Measurements from ENCODE around the gene ALDH5A1.

The ALDH5A1 gene

DNA sequence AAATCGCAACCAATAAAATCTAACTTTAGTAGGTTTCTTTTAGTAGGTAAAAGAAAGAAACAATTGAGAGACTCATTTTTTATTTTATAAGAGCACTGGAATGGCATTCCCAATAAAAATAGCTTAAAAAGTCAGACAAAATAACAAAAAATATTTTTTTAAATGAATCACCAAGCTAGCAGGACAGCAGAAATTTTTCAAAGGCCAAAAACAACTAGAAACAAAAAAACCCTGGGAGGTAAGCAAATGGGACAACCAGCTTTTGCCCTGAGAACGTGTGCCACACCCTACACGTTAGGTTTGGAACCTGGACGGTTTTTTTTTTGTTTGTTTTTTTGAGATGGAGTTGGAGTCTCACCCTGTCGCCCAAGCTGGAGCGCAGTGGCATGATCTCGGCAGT is 25.0 kb upstream of the ALDH5A1 start:
- TF ChIP-seq SIN3A (IDR thresholded peaks at IDR 0.05; ENCODE audit: borderline replicate concordance, insufficient read depth, low read length): no peak
- no peak for TF ChIP-seq POLR2AphosphoS5 (IDR thresholded peaks at IDR 0.05; ENCODE audit: low read depth, low read length)
- TF ChIP-seq TAF1 (IDR thresholded peaks at IDR 0.05; ENCODE audit: borderline replicate concordance, insufficient read depth, low read length): no peak
- TF ChIP-seq FOXP2 (optimal IDR thresholded peaks at IDR 0.05; ENCODE audit: borderline replicate concordance, extremely low read depth, extremely low read length, insufficient read depth): no peak
- TF ChIP-seq, protein P1, sequence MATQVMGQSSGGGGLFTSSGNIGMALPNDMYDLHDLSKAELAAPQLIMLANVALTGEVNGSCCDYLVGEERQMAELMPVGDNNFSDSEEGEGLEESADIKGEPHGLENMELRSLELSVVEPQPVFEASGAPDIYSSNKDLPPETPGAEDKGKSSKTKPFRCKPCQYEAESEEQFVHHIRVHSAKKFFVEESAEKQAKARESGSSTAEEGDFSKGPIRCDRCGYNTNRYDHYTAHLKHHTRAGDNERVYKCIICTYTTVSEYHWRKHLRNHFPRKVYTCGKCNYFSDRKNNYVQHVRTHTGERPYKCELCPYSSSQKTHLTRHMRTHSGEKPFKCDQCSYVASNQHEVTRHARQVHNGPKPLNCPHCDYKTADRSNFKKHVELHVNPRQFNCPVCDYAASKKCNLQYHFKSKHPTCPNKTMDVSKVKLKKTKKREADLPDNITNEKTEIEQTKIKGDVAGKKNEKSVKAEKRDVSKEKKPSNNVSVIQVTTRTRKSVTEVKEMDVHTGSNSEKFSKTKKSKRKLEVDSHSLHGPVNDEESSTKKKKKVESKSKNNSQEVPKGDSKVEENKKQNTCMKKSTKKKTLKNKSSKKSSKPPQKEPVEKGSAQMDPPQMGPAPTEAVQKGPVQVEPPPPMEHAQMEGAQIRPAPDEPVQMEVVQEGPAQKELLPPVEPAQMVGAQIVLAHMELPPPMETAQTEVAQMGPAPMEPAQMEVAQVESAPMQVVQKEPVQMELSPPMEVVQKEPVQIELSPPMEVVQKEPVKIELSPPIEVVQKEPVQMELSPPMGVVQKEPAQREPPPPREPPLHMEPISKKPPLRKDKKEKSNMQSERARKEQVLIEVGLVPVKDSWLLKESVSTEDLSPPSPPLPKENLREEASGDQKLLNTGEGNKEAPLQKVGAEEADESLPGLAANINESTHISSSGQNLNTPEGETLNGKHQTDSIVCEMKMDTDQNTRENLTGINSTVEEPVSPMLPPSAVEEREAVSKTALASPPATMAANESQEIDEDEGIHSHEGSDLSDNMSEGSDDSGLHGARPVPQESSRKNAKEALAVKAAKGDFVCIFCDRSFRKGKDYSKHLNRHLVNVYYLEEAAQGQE (IDR thresholded peaks at IDR 0.05; ENCODE audit: insufficient read depth in 1 of 2, low read depth in 2 of 2, low read length in 2 of 2): no peak

- TF ChIP-seq SIN3A (IDR thresholded peaks at IDR 0.05; ENCODE audit: borderline replicate concordance, insufficient read depth, low read length): no peak
Observed at GRCh38 chr6:24472181-24472580, 22.6 kb upstream of the ALDH5A1 start.

DNA sequence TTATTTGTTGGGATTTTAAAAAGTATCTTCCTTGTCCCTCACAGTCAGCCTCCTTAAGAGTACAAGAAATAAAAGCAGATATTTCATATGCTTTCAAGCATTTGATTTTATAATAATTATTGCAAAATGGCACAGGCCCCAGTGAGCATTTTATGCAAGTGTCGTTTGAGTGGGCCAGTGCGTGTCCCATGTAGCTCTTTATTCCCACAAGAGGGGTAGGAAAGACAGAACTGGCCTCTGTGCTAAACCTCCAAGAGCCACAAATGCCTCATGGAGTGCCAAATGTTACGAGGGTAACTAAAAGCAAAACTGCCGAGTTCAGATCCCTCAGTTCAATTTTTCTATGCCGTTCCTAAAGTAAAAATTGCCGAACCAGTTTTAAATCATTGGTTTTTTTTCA is 18.1 kb upstream of the ALDH5A1 start:
- no peak for TF ChIP-seq POLR2AphosphoS5 (IDR thresholded peaks at IDR 0.05; ENCODE audit: low read depth, low read length)
- TF ChIP-seq FOXP2 (optimal IDR thresholded peaks at IDR 0.05; ENCODE audit: borderline replicate concordance, extremely low read depth, extremely low read length, insufficient read depth): no peak
- no peak for TF ChIP-seq TAF1 (IDR thresholded peaks at IDR 0.05; ENCODE audit: borderline replicate concordance, insufficient read depth, low read length)
- TF ChIP-seq, protein P1 (IDR thresholded peaks at IDR 0.05; ENCODE audit: insufficient read depth in 1 of 2, low read depth in 2 of 2, low read length in 2 of 2): no peak
- no peak for TF ChIP-seq SIN3A (IDR thresholded peaks at IDR 0.05; ENCODE audit: borderline replicate concordance, insufficient read depth, low read length)

GRCh38 chr6:24477070-24477469 is 17.7 kb upstream of the ALDH5A1 start:
- TF ChIP-seq TAF1 (IDR thresholded peaks at IDR 0.05; ENCODE audit: borderline replicate concordance, insufficient read depth, low read length): no peak
- TF ChIP-seq FOXP2 (optimal IDR thresholded peaks at IDR 0.05; ENCODE audit: borderline replicate concordance, extremely low read depth, extremely low read length, insufficient read depth): no peak
- TF ChIP-seq POLR2AphosphoS5 (IDR thresholded peaks at IDR 0.05; ENCODE audit: low read depth, low read length): no peak
- TF ChIP-seq, protein P1 (IDR thresholded peaks at IDR 0.05; ENCODE audit: insufficient read depth in 1 of 2, low read depth in 2 of 2, low read length in 2 of 2): no peak
- no peak for TF ChIP-seq SIN3A (IDR thresholded peaks at IDR 0.05; ENCODE audit: borderline replicate concordance, insufficient read depth, low read length)

GRCh38 chr6:24478903-24479302 is 15.9 kb upstream of the ALDH5A1 start:
- TF ChIP-seq, protein P1 (IDR thresholded peaks at IDR 0.05; ENCODE audit: insufficient read depth in 1 of 2, low read depth in 2 of 2, low read length in 2 of 2): no peak
- TF ChIP-seq POLR2AphosphoS5 (IDR thresholded peaks at IDR 0.05; ENCODE audit: low read depth, low read length) (no peak), SIN3A (IDR thresholded peaks at IDR 0.05; ENCODE audit: borderline replicate concordance, insufficient read depth, low read length) (no peak), TAF1 (IDR thresholded peaks at IDR 0.05; ENCODE audit: borderline replicate concordance, insufficient read depth, low read length) (no peak), FOXP2 (optimal IDR thresholded peaks at IDR 0.05; ENCODE audit: borderline replicate concordance, extremely low read depth, extremely low read length, insufficient read depth) (no peak)

All from PFSK-1 (cell line).